Inferior parietal cortex (tissue), 1 donor: ENCODE data around the gene CRACR2B.

Source experiments
- DNase-seq: peaks from one replicate; pipeline ENCODE4 v3.0.0-alpha.2; 2016; ENCODE audit errors: extremely low spot score

Gene CRACR2B

GRCh38 chr11:826227-826621 is 1.5 kb upstream of the CRACR2B start:
- no peak for DNase-seq

DNA sequence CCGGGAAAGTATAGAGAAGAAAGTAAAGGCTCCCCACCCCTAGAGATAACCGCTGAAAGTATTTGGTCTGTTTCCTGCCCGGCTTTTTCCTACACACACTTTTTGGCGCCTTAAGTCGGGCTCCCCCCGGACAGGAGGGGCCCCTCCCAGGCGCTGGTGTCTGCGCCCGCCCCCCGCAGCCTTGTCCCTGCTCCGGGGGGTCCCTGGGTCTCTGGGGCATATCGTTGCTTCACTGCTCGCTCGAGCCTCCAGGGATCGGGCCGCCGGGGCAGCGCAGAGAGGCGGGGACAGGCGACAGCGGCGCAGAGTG is 928 bp upstream of the CRACR2B start:
- no peak for DNase-seq

DNA sequence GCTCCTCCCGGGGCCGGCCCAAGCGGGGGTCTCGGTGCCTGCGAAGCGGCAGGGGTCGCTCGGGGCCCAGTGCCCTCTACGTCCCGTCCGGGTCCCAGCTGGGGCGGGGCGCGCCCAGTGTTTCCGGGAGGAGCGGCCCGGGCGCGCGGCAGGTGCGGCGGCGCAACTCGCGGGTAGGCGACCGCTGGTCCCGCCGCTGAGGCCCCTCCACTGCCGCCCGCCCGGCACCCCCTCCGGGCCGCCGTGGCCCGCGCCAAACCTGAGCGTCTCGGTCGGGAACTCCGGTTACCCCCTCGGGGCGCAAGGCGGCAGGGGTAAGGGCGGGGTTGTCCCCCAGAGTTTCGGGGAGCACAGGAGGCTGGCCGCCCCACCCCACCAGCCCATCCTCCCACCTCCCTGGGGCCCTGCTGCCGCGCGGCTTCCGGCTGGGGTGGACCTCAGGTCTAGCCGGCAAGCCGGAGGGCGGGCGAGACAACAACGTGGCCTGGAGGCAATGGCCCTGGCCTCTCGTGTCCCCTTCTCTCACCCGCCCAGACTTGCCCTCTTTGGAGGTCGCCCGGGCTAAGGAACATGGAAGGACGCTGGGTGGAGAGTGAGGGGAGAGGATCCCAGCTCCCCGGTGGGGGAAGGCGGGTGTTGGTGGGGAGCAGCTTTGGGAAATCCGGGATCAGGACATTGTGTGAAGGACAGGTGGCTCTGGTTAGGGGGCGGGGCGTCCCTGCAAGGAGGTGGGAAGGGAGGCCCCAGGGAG is 398 bp upstream of the CRACR2B start:
- no peak for DNase-seq

- no peak for DNase-seq
Observed at GRCh38 chr11:828506-829175, 922 bp downstream of the CRACR2B start.

DNA sequence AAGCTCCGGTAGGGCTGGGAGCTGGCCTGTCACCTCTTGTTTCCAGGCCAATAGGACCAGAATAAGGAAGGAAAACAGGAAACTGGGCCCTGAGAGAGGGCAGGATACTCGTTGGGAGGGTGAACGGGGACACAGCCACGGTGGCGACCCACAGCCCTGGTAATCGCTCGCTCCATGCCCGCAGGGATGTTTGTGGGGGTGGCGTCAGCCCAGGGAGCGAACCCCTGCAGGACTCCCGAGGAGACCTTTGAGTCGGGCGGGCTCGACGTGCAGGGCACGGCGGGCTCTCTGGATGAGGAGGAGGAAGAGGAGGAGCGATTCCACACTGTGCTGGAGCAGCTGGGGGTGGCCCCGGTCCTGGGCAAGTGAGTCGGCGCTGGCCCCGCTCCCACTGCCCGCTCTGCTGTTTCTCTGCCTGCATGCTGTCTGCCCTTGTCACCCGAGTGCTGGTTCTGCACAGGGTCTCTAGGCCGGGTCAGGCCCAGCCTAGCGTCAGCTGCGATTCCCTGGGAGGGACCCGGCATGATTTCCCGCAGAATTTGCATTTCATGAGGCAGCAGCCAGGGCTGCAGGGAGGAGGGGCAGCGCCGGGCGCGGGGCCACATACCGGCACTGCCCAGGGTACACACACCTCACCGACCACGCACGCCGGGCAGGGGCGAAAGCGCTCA is 1.6 kb downstream of the CRACR2B start:
- no peak for DNase-seq

GRCh38 chr11:829847-830294 is 2.2 kb downstream of the CRACR2B start:
- no peak for DNase-seq

- no peak for DNase-seq
Observed at GRCh38 chr11:830295-831117, 2.8 kb downstream of the CRACR2B start.

DNA sequence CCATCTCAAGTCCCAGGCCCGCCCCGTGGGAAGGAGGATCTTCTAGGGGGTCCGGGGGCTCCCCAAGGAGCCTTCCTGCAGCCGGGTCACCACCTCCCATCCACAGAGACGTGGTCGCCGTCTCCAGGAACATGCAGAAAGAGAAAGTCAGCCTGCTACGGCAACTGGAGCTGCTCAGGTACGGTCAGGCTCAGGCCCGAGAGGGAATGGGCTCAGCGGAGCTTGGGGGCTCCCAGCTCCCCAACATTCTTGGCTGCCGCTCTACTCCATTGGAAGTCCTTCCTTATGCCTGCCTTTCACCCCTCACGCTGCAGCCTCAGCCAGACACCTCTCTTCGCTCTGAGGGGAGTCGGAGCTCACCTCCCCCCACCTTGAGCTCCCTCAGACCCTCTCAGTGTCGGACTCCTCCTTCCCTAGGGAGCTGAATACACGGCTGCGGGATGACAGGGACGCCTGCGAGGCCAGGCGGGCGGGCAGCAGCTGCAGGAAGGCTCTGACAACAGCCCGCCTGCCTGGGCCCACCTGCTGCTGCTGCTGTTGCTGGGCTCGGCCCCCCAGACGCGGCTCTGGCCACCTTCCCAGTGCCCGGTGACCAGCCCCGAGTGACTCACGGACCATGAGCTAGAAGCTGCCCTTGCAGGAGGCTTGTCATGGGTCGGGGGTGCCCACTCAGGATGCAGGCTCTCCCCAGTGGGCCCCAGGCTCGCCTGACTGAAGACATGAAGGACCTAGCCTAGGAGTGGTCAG is 3.6 kb downstream of the CRACR2B start:
- DNase-seq = no peak

DNA sequence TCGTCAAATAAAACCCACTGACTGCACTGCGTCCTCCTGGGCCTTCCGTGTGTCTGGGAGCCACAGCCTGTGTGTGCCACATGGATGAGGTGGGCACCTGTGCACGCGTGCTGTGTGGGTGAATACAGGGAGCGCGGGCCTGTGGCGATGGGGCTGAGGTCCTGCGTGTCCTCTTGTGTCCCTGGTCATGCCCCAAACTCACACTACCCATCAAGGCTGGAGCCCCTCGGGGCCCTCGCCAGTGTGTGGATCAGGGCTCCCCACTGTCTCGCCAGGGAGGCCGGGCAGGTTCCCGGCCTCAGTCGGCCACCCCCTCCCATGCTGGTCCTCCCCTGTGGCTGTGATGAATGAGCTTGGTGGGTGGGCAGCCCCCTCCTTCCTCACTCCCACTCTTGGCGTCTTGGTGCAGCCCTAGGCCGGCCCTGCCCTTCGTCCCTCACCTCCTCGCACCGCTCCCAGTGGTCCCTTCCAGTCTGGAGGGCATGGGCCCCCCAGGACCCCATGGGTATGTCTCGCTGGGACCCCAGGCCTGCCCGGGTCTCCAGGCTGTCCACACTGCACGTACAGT is 4.3 kb downstream of the CRACR2B start:
- DNase-seq = no peak

GRCh38 chr11:832529-833113 is 4.9 kb downstream of the CRACR2B start, which contains the start of gene CD151:
TSS of gene CD151 (plus strand) at chr11:832952. CDS start at chr11:836070, 3,118 bp downstream.
- no peak for DNase-seq

DNA sequence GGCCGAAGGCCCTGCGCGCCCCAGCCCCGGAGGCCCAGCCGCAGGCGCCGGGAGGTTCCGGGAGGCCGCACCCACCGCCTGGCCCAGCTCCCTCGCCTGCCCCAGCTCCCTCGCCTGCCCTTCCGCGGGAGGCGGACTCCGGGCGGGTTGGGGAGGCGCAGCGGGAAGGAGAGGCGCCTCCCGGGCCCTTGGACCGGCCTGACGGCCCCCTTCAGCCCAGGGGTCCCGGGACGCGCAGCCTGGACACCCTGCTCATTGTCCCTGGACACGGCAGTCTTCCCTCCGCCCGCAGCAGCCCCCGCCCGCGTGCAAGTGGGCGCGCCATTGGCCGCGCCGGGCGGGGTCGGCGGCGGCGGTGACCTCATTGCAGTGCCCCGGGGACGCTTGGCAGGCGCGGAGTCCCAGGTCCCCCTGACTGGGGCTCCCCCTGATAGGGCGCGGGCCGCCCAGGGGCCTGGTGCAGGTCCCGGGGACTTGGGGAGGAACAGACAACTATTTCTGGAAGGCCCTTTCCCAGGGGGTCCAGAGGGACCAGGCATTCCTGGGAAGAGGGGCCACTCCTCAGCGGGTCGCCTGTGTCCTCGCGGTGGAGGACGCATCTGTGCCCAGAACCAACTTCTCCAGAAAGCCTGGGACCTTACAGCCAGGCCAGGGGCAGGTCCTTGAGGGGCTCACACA is 5.5 kb downstream of the CRACR2B start:
- no peak for DNase-seq

DNA sequence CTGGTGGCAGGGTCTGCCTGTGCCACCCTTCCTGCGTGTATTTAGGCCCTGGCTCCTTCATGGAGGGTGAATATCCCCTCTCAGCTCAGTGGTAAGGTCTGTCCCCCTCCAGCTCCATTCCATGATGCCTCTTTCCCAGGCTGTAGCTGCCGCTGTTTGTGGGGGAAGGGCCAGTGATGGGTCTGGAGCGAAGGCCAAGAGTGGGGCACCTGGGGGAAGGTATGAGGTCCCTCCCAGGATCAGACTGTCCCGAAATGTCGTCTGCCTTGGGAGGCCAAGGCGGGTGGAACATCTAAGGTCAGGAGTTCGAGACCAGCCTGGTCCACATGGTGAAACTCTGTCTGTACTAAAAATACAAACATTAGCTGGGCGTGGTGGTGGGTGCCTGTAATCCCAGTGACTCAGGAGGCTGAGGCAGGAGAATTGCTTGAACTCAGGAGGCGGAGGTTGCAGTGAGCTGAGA is 6.2 kb downstream of the CRACR2B start:
- no peak for DNase-seq

- no peak for DNase-seq
Observed at GRCh38 chr11:834371-835316, 6.9 kb downstream of the CRACR2B start.

DNA sequence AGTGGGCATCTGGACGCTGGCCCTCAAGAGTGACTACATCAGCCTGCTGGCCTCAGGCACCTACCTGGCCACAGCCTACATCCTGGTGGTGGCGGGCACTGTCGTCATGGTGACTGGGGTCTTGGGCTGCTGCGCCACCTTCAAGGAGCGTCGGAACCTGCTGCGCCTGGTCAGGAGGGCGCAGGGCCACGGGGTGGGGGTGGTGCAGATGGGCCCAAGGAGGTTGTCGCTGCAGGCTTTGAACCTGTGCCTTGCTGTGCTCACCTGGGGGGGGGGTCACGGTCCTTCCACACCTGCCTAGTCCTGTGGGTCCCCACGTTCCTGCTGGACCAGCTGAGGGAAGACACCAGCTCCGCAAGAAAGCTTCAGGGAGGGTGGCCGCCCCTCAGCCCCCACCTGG is 8.6 kb downstream of the CRACR2B start:
- no peak for DNase-seq

GRCh38 chr11:836700-837099 is 9.0 kb downstream of the CRACR2B start:
- DNase-seq = no peak

DNA sequence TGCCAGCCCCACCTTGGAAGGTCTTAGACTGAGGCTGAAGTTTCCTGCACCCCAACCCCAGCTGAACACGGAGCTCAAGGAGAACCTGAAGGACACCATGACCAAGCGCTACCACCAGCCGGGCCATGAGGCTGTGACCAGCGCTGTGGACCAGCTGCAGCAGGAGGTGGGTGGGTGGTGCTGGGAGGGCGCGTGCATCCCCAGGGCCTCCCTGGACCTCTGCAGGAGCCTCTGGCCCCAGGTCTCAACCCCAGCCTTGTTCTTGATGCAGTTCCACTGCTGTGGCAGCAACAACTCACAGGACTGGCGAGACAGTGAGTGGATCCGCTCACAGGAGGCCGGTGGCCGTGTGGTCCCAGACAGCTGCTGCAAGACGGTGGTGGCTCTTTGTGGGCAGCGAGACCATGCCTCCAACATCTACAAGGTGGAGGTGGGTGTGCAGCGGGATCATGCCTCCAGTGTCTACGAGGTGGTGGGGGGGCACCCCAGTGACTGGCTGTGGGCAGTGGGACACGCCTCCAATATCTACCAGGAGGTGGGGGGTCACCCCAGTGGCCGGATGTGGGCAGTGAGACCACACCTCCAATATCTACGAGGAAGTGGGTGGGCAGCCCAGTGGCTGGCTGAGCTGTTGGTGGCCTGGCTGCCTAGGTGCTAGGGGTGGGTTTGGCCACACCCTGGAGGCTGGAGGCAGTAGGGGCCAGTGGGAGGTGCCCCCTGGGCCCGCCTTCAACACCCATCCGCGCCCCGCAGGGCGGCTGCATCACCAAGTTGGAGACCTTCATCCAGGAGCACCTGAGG is 9.7 kb downstream of the CRACR2B start:
- no peak for DNase-seq

GRCh38 chr11:837990-838307 is 10.2 kb downstream of the CRACR2B start:
- DNase-seq = no peak
